IMR-90 (cell line): ENCODE measurements around the gene ZNF284. TPM values are rescaled to one million over a fixed set of nuclear protein-coding genes. Genes with fewer than 3 reads are reported as not detected.
A peak's percentile ranks its signal among the peaks of the same experiment; 100 is the strongest.

Source experiments
- ATAC-seq: fragments of 200-7000 bp; cut with Tn5 transposase; 2 replicates; pipeline ENCODE4 v1.9.1; 2020; ENCODE audit warnings: low read depth, mild to moderate bottlenecking, moderate library complexity
- BruUV-seq: library from RNA; stranded (reverse); fragments of 400-500 nt; replicated peaks from 2 replicates; lab custom pipeline; 2021; lab: Mats Ljungman, UMichigan
- CTCF ChIA-PET: fragments of 300-600 bp; formaldehyde crosslinking; extraction: SDS; loops from one replicate; lab custom pipeline; 2021; ENCODE audit warnings: antibody characterized with exemption; lab: Yijun Ruan, JAX
- POLR2A ChIA-PET: fragments of 300-600 bp; sonication (Branson Sonifier 250); formaldehyde crosslinking; loops from one replicate; lab custom pipeline; 2022; ENCODE audit warnings: antibody characterized with exemption; ENCODE audit not compliant: unreplicated experiment; lab: Charles Lee
- DNase-seq: peaks from one replicate; pipeline ENCODE4 v3.0.0; 2013
- H2AFZ ChIP-seq: replicated peaks from 2 replicates; pipeline ENCODE3; 2013; ENCODE audit warnings: low read length, mild to moderate bottlenecking; ENCODE audit not compliant: poor library complexity
- H2AK5ac ChIP-seq: 2 replicates; pipeline ENCODE4 v1.6.1; 2013; ENCODE audit warnings: low read depth, low read length, inconsistent platforms
- H2AK9ac ChIP-seq: replicated peaks from 2 replicates; pipeline ENCODE3; 2013; ENCODE audit warnings: mild to moderate bottlenecking, low read depth, low read length, moderate library complexity; ENCODE audit not compliant: poor library complexity
- H2BK120ac ChIP-seq: 2 replicates; pipeline ENCODE4 v1.6.1; 2013; ENCODE audit warnings: low read depth, low read length, inconsistent platforms
- H2BK15ac ChIP-seq: 3 replicates; pipeline ENCODE4 v1.6.1; 2013; ENCODE audit warnings: low read depth, low read length, inconsistent platforms
- H2BK20ac ChIP-seq: 2 replicates; pipeline ENCODE4 v1.6.1; 2013; ENCODE audit warnings: low read depth, mild to moderate bottlenecking, inconsistent platforms, low read length, moderate library complexity
- H2BK5ac ChIP-seq: 2 replicates; pipeline ENCODE4 v1.6.1; 2013; ENCODE audit warnings: mild to moderate bottlenecking, low read depth, low read length, inconsistent platforms; ENCODE audit not compliant: poor library complexity, severe bottlenecking
- H3K14ac ChIP-seq: replicated peaks from 2 replicates; pipeline ENCODE4 v1.6.1; 2013; ENCODE audit warnings: low read depth, low read length, inconsistent platforms
- H3K18ac ChIP-seq: 2 replicates; pipeline ENCODE4 v1.6.1; 2013; ENCODE audit warnings: low read depth, low read length, control low read depth
- H3K23ac ChIP-seq: 2 replicates; pipeline ENCODE4 v1.6.1; 2013; ENCODE audit warnings: low read depth, low read length, inconsistent platforms
- H3K27ac ChIP-seq: 2 replicates; pipeline ENCODE4 v1.5.1; 2013; ENCODE audit warnings: mild to moderate bottlenecking, control low read depth, low read length; ENCODE audit not compliant: insufficient read depth
- H3K27me3 ChIP-seq: 2 replicates; pipeline ENCODE4 v1.6.1; 2013; ENCODE audit warnings: low read length; ENCODE audit not compliant: control insufficient read depth, insufficient read depth
- H3K36me3 ChIP-seq: 2 replicates; pipeline ENCODE4 v1.6.1; 2013; ENCODE audit warnings: low read length, mixed read lengths; ENCODE audit not compliant: control insufficient read depth, insufficient read depth
- H3K4ac ChIP-seq: 2 replicates; pipeline ENCODE4 v1.6.1; 2013; ENCODE audit warnings: low read depth, low read length, inconsistent platforms
- H3K4me1 ChIP-seq: 2 replicates; pipeline ENCODE4 v1.6.1; 2013; ENCODE audit warnings: low read length, mixed read lengths; ENCODE audit not compliant: control insufficient read depth, insufficient read depth
- H3K4me2 ChIP-seq: 2 replicates; pipeline ENCODE4 v1.6.1; 2013; ENCODE audit warnings: low read depth, mild to moderate bottlenecking, control low read depth, low read length, moderate library complexity
- H3K4me3 ChIP-seq: 2 replicates; pipeline ENCODE4 v1.5.1; 2013; ENCODE audit warnings: low read depth, mild to moderate bottlenecking, control low read depth, low read length, moderate library complexity; ENCODE audit not compliant: insufficient read depth
- H3K56ac ChIP-seq: 2 replicates; pipeline ENCODE4 v1.6.1; 2013; ENCODE audit warnings: low read length, inconsistent platforms; ENCODE audit not compliant: insufficient read depth; ENCODE audit errors: extremely low read depth
- H3K79me1 ChIP-seq, 2 experiments: 2 replicates each; pipeline ENCODE4 v1.6.1; 2013; ENCODE audit warnings: low read length in 2 of 2, inconsistent platforms in 1 of 2, low read depth in 1 of 2
- H3K9ac ChIP-seq: 2 replicates; pipeline ENCODE4 v1.6.1; 2013; ENCODE audit warnings: low read depth, low read length, control low read depth
- H3K9me1 ChIP-seq: 2 replicates; pipeline ENCODE4 v1.6.1; 2013; ENCODE audit warnings: low read length, inconsistent platforms; ENCODE audit not compliant: insufficient read depth
- H3K9me3 ChIP-seq: 2 replicates; pipeline ENCODE4 v1.6.1; 2013; ENCODE audit warnings: low read length; ENCODE audit not compliant: control insufficient read depth, insufficient read depth
- H4K20me1 ChIP-seq: 2 replicates; pipeline ENCODE4 v1.6.1; 2013; ENCODE audit warnings: low read length, inconsistent platforms; ENCODE audit not compliant: insufficient read depth
- H4K5ac ChIP-seq: 2 replicates; pipeline ENCODE4 v1.6.1; 2013; ENCODE audit warnings: mild to moderate bottlenecking, low read depth, low read length, control low read depth
- H4K8ac ChIP-seq, 2 experiments: 2 replicates each; pipeline ENCODE4 v1.6.1; 2013; ENCODE audit warnings: low read depth in 2 of 2, low read length in 2 of 2, control low read depth in 1 of 2, inconsistent platforms in 1 of 2
- H4K91ac ChIP-seq: 2 replicates; pipeline ENCODE4 v1.6.1; 2013; ENCODE audit warnings: low read depth, low read length, inconsistent platforms; ENCODE audit not compliant: insufficient read depth
- CTCF ChIP-seq: conservative IDR thresholded peaks from 2 replicates; pipeline ENCODE4 v1.5.1; 2012; ENCODE audit warnings: mild to moderate bottlenecking, low read depth, low read length, improper control_type of control experiment
- SMC3 ChIP-seq: fragments of 150-350 bp; IDR thresholded peaks from 2 replicates; pipeline ENCODE4 v1.6.1; 2016; ENCODE audit warnings: low read depth, mild to moderate bottlenecking, antibody characterized with exemption, low read length, moderate library complexity
- USF2 ChIP-seq: fragments of 150-350 bp; IDR thresholded peaks from 2 replicates; pipeline ENCODE4 v1.6.1; 2017; ENCODE audit warnings: mild to moderate bottlenecking, antibody characterized with exemption, low read length, low read depth
- WGBS, 2 experiments: methylation state at CpG; one replicate each; pipeline versions ENCODE4 v1.1.5 to v1.1.7; 2013; ENCODE audit warnings: missing lambda C conversion rate in 2 of 2; ENCODE audit not compliant: insufficient read length in 1 of 2; ENCODE audit errors: extremely low coverage in 2 of 2; 5-methylcytosine and 5-hydroxymethylcytosine counted together
- dilution Hi-C: fragments of 300-500 bp; cut with HindIII; formaldehyde crosslinking; loops from one replicate; pipeline ENCODE4 v1.14.3; 2018; ENCODE audit warnings: low sequenced_read_pairs; ENCODE audit not compliant: unreplicated experiment
- in situ Hi-C: fragments of 300-500 bp; cut with MboI; formaldehyde crosslinking; loops from 3 replicates; pipeline ENCODE4 v1.14.3; 2019; ENCODE audit warnings: low sequenced_read_pairs, inconsistent platforms, mixed read lengths
- intact Hi-C: fragments of 100-400 bp; cut with micrococcal nuclease; formaldehyde crosslinking; loops from 2 replicates; pipeline ENCODE4 v1.10.0; 2022
- polyA plus RNA-seq, 3 experiments: library from polyadenylated mRNA; depleted of rRNA; stranded (reverse); fragments of >200 nt; gene quantifications; 2 replicates each; pipeline ENCODE4 v1.2.3, GENCODE V29; 2012; ENCODE audit warnings: low replicate concordance in 1 of 3
- total RNA-seq: library from RNA; depleted of rRNA; stranded (reverse); fragments of >200 nt; gene quantifications from 2 replicates; pipeline ENCODE4 v1.2.3, GENCODE V29; 2012

Gene ZNF284
- total and polyA plus RNA-seq, 2 of the 4 experiments (the other 2 are of a cell fraction): 1.2 to 4.1 TPM

GRCh38 chr19:44050740-44051649, 21.0 kb upstream of the ZNF284 start:
- Histone ChIP-seq H2BK120ac (0 out of 2 replicates have a peak overlapping the region, but pooled peaks have one; percentile 13), H2AK9ac (peak overlapping the region; percentile 73), H3K56ac (no peak overlapping the region), H3K4me1 (0 out of 2 replicates have a peak, but pooled peaks cover 2% of the 10 kb centered on the region), H3K9me3 (no peaks in the 10 kb centered on the region), H4K8ac (peak overlapping the region; percentile 76 to 99), H4K91ac (0 out of 2 replicates have a peak overlapping the region, but pooled peaks have one; percentile 30), H3K36me3 (peaks cover 4% of the 10 kb centered on the region), H3K18ac (no peak overlapping the region), H3K9me1 (peaks cover 6% of the 10 kb centered on the region), H3K27me3 (0 out of 2 replicates have a peak, but pooled peaks cover 2% of the 10 kb centered on the region), H2AFZ (peak overlapping the region; percentile 97), H3K27ac (no peak overlapping the region), H3K4me2 (peak overlapping the region; percentile 90), H2AK5ac (no peak overlapping the region), H3K9ac (peak overlapping the region; percentile 30), H2BK5ac (no peak overlapping the region), H3K14ac (peak overlapping the region; percentile 44), H3K23ac (no peak overlapping the region), H3K4me3 (peak overlapping the region; percentile 70), H2BK20ac (no peak overlapping the region; the same call in 1 of the 2 replicates), H4K20me1 (no peaks in the 10 kb centered on the region), H2BK15ac (no peak overlapping the region), H4K5ac (peak overlapping the region; percentile 97), H3K79me1 (peaks cover 5 to 16% of the 10 kb centered on the region in 2 experiments; a peak in 3 of 4 replicates), H3K4ac (peak overlapping the region; percentile 76)
- no peak for DNase-seq
- intact Hi-C loops: no loop called here
- CTCF ChIA-PET: no interaction called here
- no TSS peak for BruUV-seq
- dilution Hi-C loops: no loop called here
- WGBS, 2 experiments: 10% methylated on average over 13 of the region's 21 CpGs; no CpG with 5 or more reads in 1 of the 2 experiments
- no peak; the same call in 1 of the 2 replicates for ATAC-seq
- POLR2A ChIA-PET: interaction anchor here (0.6 kb wide), 1 partner anchor 161 kb away, joined by 5 read pairs; no protein-coding TSS in a partner anchor
- TF ChIP-seq SMC3 (no peak), USF2 (no peak), CTCF (no peak)
- in situ Hi-C loops: no loop called here
